Activated CD8-positive, alpha-beta T cell treated with anti-CD3 and anti-CD28 coated beads for 36 hours (primary cell): Measurements from ENCODE around the gene HMG20B. TPM values are rescaled to one million over a fixed set of nuclear protein-coding genes. Genes with fewer than 3 reads are reported as not detected.

ENCODE experiments used
- ATAC-seq: fragments of 200-7000 bp; cut with Tn5 transposase; one replicate; pipeline ENCODE4 v1.10.0; 2021; ENCODE audit warnings: mild to moderate bottlenecking, moderate library complexity
- CTCF ChIA-PET: fragments of 350-600 bp; sonication (Branson Sonifier 250); formaldehyde crosslinking; loops from one replicate; lab custom pipeline; 2021; ENCODE audit warnings: antibody characterized with exemption; lab: Charles Lee
- POLR2A ChIA-PET: fragments of 350-600 bp; sonication (Branson Sonifier 250); formaldehyde crosslinking; loops from one replicate; lab custom pipeline; 2021; ENCODE audit warnings: antibody characterized with exemption; lab: Charles Lee
- DNase-seq: peaks from one replicate; pipeline ENCODE4 v3.0.0-alpha.2; 2020
- H3K27ac Mint-ChIP-seq: one replicate; pipeline ENCODE4 v1.8.0; 2021; ENCODE audit warnings: mild to moderate bottlenecking, mixed read lengths
- H3K27me3 Mint-ChIP-seq: one replicate; pipeline ENCODE4 v1.8.0; 2021; ENCODE audit warnings: mixed read lengths
- H3K36me3 Mint-ChIP-seq: one replicate; pipeline ENCODE4 v1.8.0; 2021; ENCODE audit warnings: low read depth, mixed read lengths
- H3K4me1 Mint-ChIP-seq: one replicate; pipeline ENCODE4 v1.8.0; 2021; ENCODE audit warnings: low read depth, mixed read lengths
- H3K4me3 Mint-ChIP-seq: one replicate; pipeline ENCODE4 v1.8.0; 2021; ENCODE audit warnings: mild to moderate bottlenecking, moderate library complexity, mixed read lengths
- H3K9me3 Mint-ChIP-seq: one replicate; pipeline ENCODE4 v1.8.0; 2021; ENCODE audit warnings: mixed read lengths
- CTCF ChIP-seq: fragments of 200-600 bp; IDR thresholded peaks from one replicate; pipeline ENCODE4 v1.8.0; 2022; ENCODE audit warnings: antibody characterized with exemption, mild to moderate bottlenecking
- intact Hi-C: fragments of 100-400 bp; cut with micrococcal nuclease; formaldehyde crosslinking; loops from one replicate; pipeline ENCODE4 v1.10.0; 2022
- total RNA-seq, 2 experiments: library from RNA; stranded (reverse); gene quantifications; one replicate each; pipeline ENCODE4 v1.2.3, GENCODE V29; 2021

The HMG20B gene
- total RNA-seq, 2 experiments from 2014 or later: 42.7 to 47.3 TPM

- Mint-ChIP-seq H3K36me3 (peaks cover 9% of the 10 kb centered on the region), H3K27ac (peak overlapping the region; percentile 8), H3K4me3 (no peak overlapping the region), H3K4me1 (peaks cover 12% of the 10 kb centered on the region), H3K27me3 (no peaks in the 10 kb centered on the region), H3K9me3 (no peaks in the 10 kb centered on the region)
- no peak for DNase-seq
- CTCF ChIA-PET: interaction anchor here (1.1 to 4.2 kb wide), 11 partner anchors 11 to 72 kb away, joined by 3 to 56 read pairs (median 5); partner anchors contain the start of genes GIPC3 and MFSD12
- POLR2A ChIA-PET: interaction anchor here (1.2 kb wide), 1 partner anchor 11 kb away, joined by 8 read pairs; the partner anchor contains the start of gene MFSD12
- intact Hi-C loops: no loop called here
- no peak for ATAC-seq
- no peak for TF ChIP-seq CTCF
These were observed 27.1 kb upstream of the HMG20B start for GRCh38 chr19:3545669-3546034.

GRCh38 chr19:3546119-3546518, 26.6 kb upstream of the HMG20B start:
- no peaks in the 10 kb centered on the region for H3K27me3 Mint-ChIP-seq
- H3K9me3 Mint-ChIP-seq: no peaks in the 10 kb centered on the region
- H3K4me3 Mint-ChIP-seq: no peak overlapping the region
- peak overlapping the region; percentile 8 for H3K27ac Mint-ChIP-seq
- POLR2A ChIA-PET: interaction anchor here (0.9 kb wide), 1 partner anchor 9 kb away, joined by 3 read pairs; no protein-coding TSS in a partner anchor
- CTCF ChIA-PET: interaction anchor here (0.7 to 4.2 kb wide), 7 partner anchors 11 to 77 kb away, joined by 3 to 56 read pairs (median 9); partner anchors contain the start of gene MFSD12
- H3K4me1 Mint-ChIP-seq: peaks cover 14% of the 10 kb centered on the region
- DNase-seq (no peak), ATAC-seq (no peak)
- peaks cover 13% of the 10 kb centered on the region for H3K36me3 Mint-ChIP-seq
- TF ChIP-seq CTCF: no peak
- intact Hi-C loops: no loop called here

DNA sequence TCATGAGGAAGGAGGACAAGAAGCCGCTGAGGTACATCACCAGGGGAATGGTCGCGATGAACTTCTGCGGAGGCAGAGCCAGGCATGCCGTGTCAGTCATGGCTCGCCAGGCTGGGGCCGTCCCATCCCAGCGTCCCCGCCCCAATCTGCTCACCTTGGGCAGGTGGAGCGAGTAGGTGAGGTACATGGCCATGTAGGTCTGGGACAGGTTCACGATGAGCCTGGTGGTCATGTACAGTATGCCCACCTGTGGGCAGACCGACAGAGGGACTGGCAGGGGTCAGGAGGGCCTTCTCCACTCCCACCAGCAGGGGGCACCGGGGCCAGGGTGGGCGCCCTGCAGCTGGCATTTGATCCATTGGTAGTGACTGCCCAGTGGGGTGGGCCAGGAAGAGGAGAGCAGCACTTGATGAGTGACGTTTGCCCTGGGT, 25.4 kb upstream of the HMG20B start:
- DNase-seq (peak; percentile 49), ATAC-seq (peak; percentile 46)
- intact Hi-C loops: no loop called here
- Mint-ChIP-seq H3K9me3 (no peaks in the 10 kb centered on the region), H3K27ac (no peak overlapping the region), H3K4me3 (no peak overlapping the region), H3K27me3 (no peaks in the 10 kb centered on the region), H3K36me3 (peaks cover 13% of the 10 kb centered on the region), H3K4me1 (peaks cover 19% of the 10 kb centered on the region)
- CTCF ChIA-PET: interaction anchor here (1.3 to 4.2 kb wide), 2 partner anchors 9 to 58 kb away, joined by 4 to 56 read pairs; partner anchors contain the start of gene MFSD12
- TF ChIP-seq CTCF: peak; percentile 75
- POLR2A ChIA-PET: interaction anchor here (0.9 to 2.7 kb wide), 3 partner anchors 9 to 11 kb away, joined by 3 to 7 read pairs (median 3); no protein-coding TSS in a partner anchor

GRCh38 chr19:3547767-3548282, 24.9 kb upstream of the HMG20B start:
- TF ChIP-seq CTCF: peak; percentile 53
- H3K4me3 Mint-ChIP-seq: no peak overlapping the region
- no peak overlapping the region for H3K27ac Mint-ChIP-seq
- intact Hi-C loops: no loop called here
- DNase-seq (no peak), ATAC-seq (no peak)
- CTCF ChIA-PET: interaction anchor here (0.9 to 4.2 kb wide), 3 partner anchors 9 to 57 kb away, joined by 3 to 56 read pairs (median 4); partner anchors contain the start of gene MFSD12
- POLR2A ChIA-PET: interaction anchor here (0.6 to 2.7 kb wide), 3 partner anchors 9 to 11 kb away, joined by 3 to 7 read pairs (median 3); partner anchors contain the start of gene TEKTIP1
- H3K9me3 Mint-ChIP-seq: no peaks in the 10 kb centered on the region
- peaks cover 22% of the 10 kb centered on the region for H3K4me1 Mint-ChIP-seq
- peaks cover 13% of the 10 kb centered on the region for H3K36me3 Mint-ChIP-seq
- H3K27me3 Mint-ChIP-seq: no peaks in the 10 kb centered on the region

DNA sequence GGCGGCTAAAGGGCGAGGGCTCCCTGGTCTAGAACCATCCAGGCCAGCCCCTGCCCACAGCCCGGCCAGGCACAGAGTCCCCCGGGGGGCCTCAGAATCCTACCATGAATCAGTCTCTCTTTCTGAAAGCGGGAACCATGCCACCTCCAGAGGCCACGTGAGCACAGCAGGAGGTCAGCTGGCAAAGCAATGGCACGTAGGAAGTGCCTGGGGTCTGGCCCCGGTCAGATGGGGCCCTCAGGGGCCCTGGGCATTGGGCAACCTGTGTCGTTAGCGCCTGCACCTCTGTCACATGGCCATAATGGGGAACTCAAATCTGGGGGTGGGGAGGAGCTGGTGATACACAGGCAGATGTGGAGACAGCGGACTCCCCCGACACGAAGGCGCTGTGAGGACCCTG, 24.1 kb upstream of the HMG20B start:
- Mint-ChIP-seq H3K4me1 (peaks cover 25% of the 10 kb centered on the region), H3K27me3 (no peaks in the 10 kb centered on the region), H3K4me3 (no peak overlapping the region), H3K9me3 (no peaks in the 10 kb centered on the region), H3K36me3 (peaks cover 13% of the 10 kb centered on the region), H3K27ac (no peak overlapping the region)
- TF ChIP-seq CTCF: no peak
- ChIA-PET CTCF (interaction anchor here (0.9 to 1.3 kb wide), 2 partner anchors 38 to 56 kb away, joined by 3 to 4 read pairs; no protein-coding TSS in a partner anchor), POLR2A (interaction anchor here (0.6 to 2.7 kb wide), 3 partner anchors 8 to 10 kb away, joined by 3 to 7 read pairs (median 3); partner anchors contain the start of gene TEKTIP1)
- DNase-seq (no peak), ATAC-seq (no peak)
- intact Hi-C loops: no loop called here
